A673 (cell line): ENCODE data around the gene NFYA. TPM values are rescaled to one million over a fixed set of nuclear protein-coding genes. Genes with fewer than 3 reads are reported as not detected.

Source experiments
- BruUV-seq: library from RNA; stranded (reverse); fragments of 400-500 nt; replicated peaks from 2 replicates; lab custom pipeline; 2021; lab: Mats Ljungman, UMichigan
- CTCF ChIA-PET: fragments of 300-600 bp; sonication (Branson Sonifier 250); formaldehyde crosslinking; loops from one replicate; lab custom pipeline; 2022; ENCODE audit warnings: antibody characterized with exemption; lab: Charles Lee
- POLR2A ChIA-PET: fragments of 300-600 bp; sonication (Branson Sonifier 250); formaldehyde crosslinking; loops from one replicate; lab custom pipeline; 2022; ENCODE audit warnings: antibody characterized with exemption; ENCODE audit not compliant: low non-redundant PET; lab: Charles Lee
- DNase-seq: peaks from one replicate; pipeline ENCODE4 v3.0.0-alpha.2; 2015; ENCODE audit warnings: low spot score
- H3K27ac ChIP-seq: fragments of 200-600 bp; sonication (generic); 2 replicates; pipeline ENCODE4 v1.5.1; 2016; ENCODE audit warnings: mixed run types, low read depth, mild to moderate bottlenecking, mixed read lengths, antibody characterized with exemption, low read length; ENCODE audit not compliant: poor library complexity, severe bottlenecking
- H3K27me3 ChIP-seq: fragments of 200-600 bp; sonication (generic); replicated peaks from 2 replicates; pipeline ENCODE4 v1.6.1; 2017; ENCODE audit warnings: mixed run types, low read depth, mild to moderate bottlenecking, mixed read lengths, antibody characterized with exemption, low read length; ENCODE audit not compliant: insufficient read depth, poor library complexity
- H3K36me3 ChIP-seq: fragments of 200-600 bp; sonication (generic); 2 replicates; pipeline ENCODE4 v1.6.1; 2016; ENCODE audit warnings: mixed run types, mild to moderate bottlenecking, mixed read lengths, antibody characterized with exemption, low read length; ENCODE audit not compliant: insufficient read depth, poor library complexity, severe bottlenecking
- H3K4me1 ChIP-seq: fragments of 200-600 bp; sonication (generic); 2 replicates; pipeline ENCODE4 v1.6.1; 2017; ENCODE audit warnings: mixed run types, mild to moderate bottlenecking, mixed read lengths, antibody characterized with exemption, low read length; ENCODE audit not compliant: insufficient read depth, poor library complexity, severe bottlenecking
- H3K4me3 ChIP-seq: fragments of 200-600 bp; sonication (generic); 2 replicates; pipeline ENCODE4 v1.5.1; 2016; ENCODE audit warnings: low read depth, mixed run types, mild to moderate bottlenecking, mixed read lengths, low read length; ENCODE audit not compliant: poor library complexity, severe bottlenecking
- H3K9me3 ChIP-seq: fragments of 200-600 bp; sonication (generic); 2 replicates; pipeline ENCODE4 v1.6.1; 2016; ENCODE audit warnings: mixed run types, low read depth, mild to moderate bottlenecking, mixed read lengths, antibody characterized with exemption, low read length; ENCODE audit not compliant: poor library complexity, severe bottlenecking
- EZH2 ChIP-seq: fragments of 200-600 bp; sonication (generic); IDR thresholded peaks from 2 replicates; pipeline ENCODE4 v1.6.1; 2017; ENCODE audit warnings: borderline replicate concordance, low read depth, mild to moderate bottlenecking, mixed read lengths, antibody characterized with exemption, low read length; ENCODE audit not compliant: poor library complexity, severe bottlenecking
- intact Hi-C: fragments of 100-400 bp; cut with micrococcal nuclease; formaldehyde crosslinking; loops from one replicate; pipeline ENCODE4 v1.10.0; 2022; ENCODE audit not compliant: unreplicated experiment
- total RNA-seq: library from RNA; stranded (reverse); gene quantifications from 2 replicates; pipeline ENCODE4 v1.2.3, GENCODE V29; 2021
- TF ChIP-seq, protein P1 (sequence below): fragments of 300-800, 200-600 bp; sonication (generic); conservative IDR thresholded peaks from 2 replicates; pipeline ENCODE4 v1.5.1; 2017; ENCODE audit warnings: low read depth, mild to moderate bottlenecking, antibody characterized with exemption, low read length, moderate library complexity, mixed read lengths

The NFYA gene
- total RNA-seq, 1 experiment from 2014 or later, result 45.4 TPM

DNA sequence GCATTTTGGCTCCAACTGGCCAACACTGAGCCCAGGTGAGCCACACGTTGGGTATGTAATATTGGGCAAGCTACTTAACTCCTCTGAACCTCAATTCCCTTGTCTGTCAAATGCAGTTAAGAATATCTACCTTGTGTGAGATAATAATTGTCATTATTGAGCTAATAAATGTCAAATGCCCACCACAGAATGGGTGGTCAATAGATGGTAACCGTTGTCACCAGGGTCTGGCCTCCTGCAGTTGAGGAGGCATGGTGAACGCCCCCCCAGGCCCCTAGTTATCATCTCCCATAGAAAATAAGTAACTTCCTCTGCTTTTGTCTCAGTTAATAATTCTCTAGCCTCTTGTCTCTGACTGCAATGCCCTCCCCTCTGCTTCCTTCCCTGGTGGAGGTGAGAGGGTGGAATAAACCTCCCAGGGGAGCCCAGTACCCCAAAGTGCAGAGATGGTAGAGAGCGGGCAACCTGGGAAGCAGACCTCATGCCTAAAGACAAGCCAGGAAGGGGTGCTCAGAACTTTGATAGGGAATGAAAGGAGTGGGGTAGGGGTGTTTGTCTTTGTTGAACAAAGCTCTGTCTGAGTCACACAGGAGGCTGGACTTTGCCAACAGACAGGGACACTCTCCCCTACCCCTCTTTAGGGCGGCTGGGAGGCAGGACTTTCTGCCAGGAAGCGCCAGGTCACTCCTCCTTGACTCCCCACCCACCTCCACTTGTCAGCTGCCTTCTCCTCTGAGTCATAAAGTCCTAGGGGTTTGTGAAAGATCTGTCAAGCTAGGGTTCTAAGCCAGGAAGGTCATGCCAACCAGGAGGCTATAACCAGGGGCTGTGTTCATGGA is 32.5 kb upstream of the NFYA start:
- Histone ChIP-seq H3K4me3 (no peak overlapping the region), H3K27ac (no peak overlapping the region), H3K36me3 (no peaks in the 10 kb centered on the region), H3K9me3 (no peaks in the 10 kb centered on the region), H3K4me1 (no peaks in the 10 kb centered on the region), H3K27me3 (no peaks in the 10 kb centered on the region)
- no peak for DNase-seq
- CTCF ChIA-PET, result no interaction called here
- no TSS peak for BruUV-seq
- intact Hi-C loops, result no loop called here
- POLR2A ChIA-PET, result interaction anchor here (0.6 kb wide), 1 partner anchor 237 kb away, joined by 3 read pairs; no protein-coding TSS in a partner anchor
- no peak for TF ChIP-seq EZH2
- TF ChIP-seq, protein P1, sequence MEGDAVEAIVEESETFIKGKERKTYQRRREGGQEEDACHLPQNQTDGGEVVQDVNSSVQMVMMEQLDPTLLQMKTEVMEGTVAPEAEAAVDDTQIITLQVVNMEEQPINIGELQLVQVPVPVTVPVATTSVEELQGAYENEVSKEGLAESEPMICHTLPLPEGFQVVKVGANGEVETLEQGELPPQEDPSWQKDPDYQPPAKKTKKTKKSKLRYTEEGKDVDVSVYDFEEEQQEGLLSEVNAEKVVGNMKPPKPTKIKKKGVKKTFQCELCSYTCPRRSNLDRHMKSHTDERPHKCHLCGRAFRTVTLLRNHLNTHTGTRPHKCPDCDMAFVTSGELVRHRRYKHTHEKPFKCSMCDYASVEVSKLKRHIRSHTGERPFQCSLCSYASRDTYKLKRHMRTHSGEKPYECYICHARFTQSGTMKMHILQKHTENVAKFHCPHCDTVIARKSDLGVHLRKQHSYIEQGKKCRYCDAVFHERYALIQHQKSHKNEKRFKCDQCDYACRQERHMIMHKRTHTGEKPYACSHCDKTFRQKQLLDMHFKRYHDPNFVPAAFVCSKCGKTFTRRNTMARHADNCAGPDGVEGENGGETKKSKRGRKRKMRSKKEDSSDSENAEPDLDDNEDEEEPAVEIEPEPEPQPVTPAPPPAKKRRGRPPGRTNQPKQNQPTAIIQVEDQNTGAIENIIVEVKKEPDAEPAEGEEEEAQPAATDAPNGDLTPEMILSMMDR, result no peak

GRCh38 chr6:41040940-41041536 is 31.7 kb upstream of the NFYA start:
- no peaks in the 10 kb centered on the region for H3K27me3 ChIP-seq
- H3K4me3 ChIP-seq, result no peak overlapping the region
- no peaks in the 10 kb centered on the region for H3K9me3 ChIP-seq
- TF ChIP-seq, protein P1, result no peak
- no peak for TF ChIP-seq EZH2
- H3K36me3 ChIP-seq, result no peaks in the 10 kb centered on the region
- intact Hi-C loops, result no loop called here
- no peak for DNase-seq
- BruUV-seq, result no TSS peak
- POLR2A ChIA-PET, result no interaction called here
- CTCF ChIA-PET, result no interaction called here
- no peak overlapping the region for H3K27ac ChIP-seq
- H3K4me1 ChIP-seq, result no peaks in the 10 kb centered on the region

- H3K27me3 ChIP-seq, result no peaks in the 10 kb centered on the region
- no peaks in the 10 kb centered on the region for H3K36me3 ChIP-seq
- CTCF ChIA-PET, result no interaction called here
- TF ChIP-seq, protein P1, result no peak
- TF ChIP-seq EZH2, result no peak
- intact Hi-C loops, result no loop called here
- POLR2A ChIA-PET, result no interaction called here
- no peak within 1 kb of the TSS for H3K4me3 ChIP-seq
- H3K27ac ChIP-seq, result no peak within 1 kb of the TSS
- H3K9me3 ChIP-seq, result no peaks in the 10 kb centered on the region
- no TSS peak for BruUV-seq
- H3K4me1 ChIP-seq, result no peaks in the 10 kb centered on the region
- no peak for DNase-seq
Measured at GRCh38 chr6:41042226-41043055, 30.3 kb upstream of the NFYA start, which contains the start of gene TSPO2. TSS of gene TSPO2 (plus strand) at chr6:41042467. CDS start at chr6:41042986, 519 bp downstream.
